ENCODE data around the gene SIRT2. TPM values are rescaled to one million over a fixed set of nuclear protein-coding genes. Genes with fewer than 3 reads are reported as not detected.
"Not testable (repeated sequence)": the region's sequence is repeated elsewhere in the genome, so short reads cannot be mapped to it uniquely, and the experiment has no call there.

SIRT2 gene
- polyA plus RNA-seq, 1 experiment: 45.5 TPM

GRCh38 chr19:38862321-38863059 lies 36.9 kb downstream of the SIRT2 start:
- CTCF ChIA-PET: interaction anchor here (0.7 to 1.6 kb wide), 3 partner anchors 13 to 284 kb away, joined by 4 to 5 read pairs (median 5); no protein-coding TSS in a partner anchor
- TF ChIP-seq CTCF (IDR thresholded peaks at IDR 0.05; ENCODE audit: low read depth, low read length): no peak
- DNase-seq (ENCODE audit: low read depth, low spot score): no peak
- Histone ChIP-seq H3K27me3 (ENCODE audit: control insufficient read depth, insufficient read depth, low read length) (no peaks in the 10 kb centered on the region), H3K4me3 (ENCODE audit: low read depth, low read length) (no peak overlapping the region), H3K9me3 (ENCODE audit: control insufficient read depth, insufficient read depth, low read length) (no peaks in the 10 kb centered on the region; the same call in 1 of the 2 replicates), H3K27ac (ENCODE audit: low read depth, low read length) (no peak overlapping the region)
- POLR2A ChIA-PET: no interaction called here

- H3K27ac ChIP-seq (ENCODE audit: low read depth, low read length): no peak overlapping the region
- H3K9me3 ChIP-seq (ENCODE audit: control insufficient read depth, insufficient read depth, low read length): no peaks in the 10 kb centered on the region; the same call in 1 of the 2 replicates
- POLR2A ChIA-PET: no interaction called here
- CTCF ChIA-PET: interaction anchor here (1.8 kb wide), 1 partner anchor 8 kb away, joined by 5 read pairs; no protein-coding TSS in a partner anchor
- TF ChIP-seq CTCF (IDR thresholded peaks at IDR 0.05; ENCODE audit: low read depth, low read length): no peak
- DNase-seq (ENCODE audit: low read depth, low spot score): no peak
- H3K27me3 ChIP-seq (ENCODE audit: control insufficient read depth, insufficient read depth, low read length): no peaks in the 10 kb centered on the region
- H3K4me3 ChIP-seq (ENCODE audit: low read depth, low read length): no peak overlapping the region
Observed at GRCh38 chr19:38861368-38861767, 38.0 kb downstream of the SIRT2 start.

GRCh38 chr19:38859631-38860204 lies 39.7 kb downstream of the SIRT2 start:
- DNase-seq (ENCODE audit: low read depth, low spot score); H3K4me3 ChIP-seq (ENCODE audit: low read depth, low read length); H3K27me3 ChIP-seq (ENCODE audit: control insufficient read depth, insufficient read depth, low read length); H3K27ac ChIP-seq (ENCODE audit: low read depth, low read length); POLR2A ChIA-PET; H3K9me3 ChIP-seq (ENCODE audit: control insufficient read depth, insufficient read depth, low read length): not testable (repeated sequence)
- CTCF ChIA-PET: interaction anchor here (0.8 to 1.8 kb wide), 2 partner anchors 9 to 27 kb away, joined by 3 to 5 read pairs; no protein-coding TSS in a partner anchor

GRCh38 chr19:38856813-38857212 lies 42.6 kb downstream of the SIRT2 start:
- no peak overlapping the region for H3K4me3 ChIP-seq (ENCODE audit: low read depth, low read length)
- no peak for TF ChIP-seq CTCF (IDR thresholded peaks at IDR 0.05; ENCODE audit: low read depth, low read length)
- ChIA-PET CTCF (no interaction called here), POLR2A (no interaction called here)
- no peak overlapping the region for H3K27ac ChIP-seq (ENCODE audit: low read depth, low read length)
- no peaks in the 10 kb centered on the region; the same call in 1 of the 2 replicates for H3K9me3 ChIP-seq (ENCODE audit: control insufficient read depth, insufficient read depth, low read length)
- no peak for DNase-seq (ENCODE audit: low read depth, low spot score)
- H3K27me3 ChIP-seq (ENCODE audit: control insufficient read depth, insufficient read depth, low read length): no peaks in the 10 kb centered on the region

GRCh38 chr19:38855751-38856150 lies 43.7 kb downstream of the SIRT2 start:
- H3K27ac ChIP-seq (ENCODE audit: low read depth, low read length); POLR2A ChIA-PET; H3K9me3 ChIP-seq (ENCODE audit: control insufficient read depth, insufficient read depth, low read length); H3K27me3 ChIP-seq (ENCODE audit: control insufficient read depth, insufficient read depth, low read length); H3K4me3 ChIP-seq (ENCODE audit: low read depth, low read length); CTCF ChIA-PET; DNase-seq (ENCODE audit: low read depth, low spot score): not testable (repeated sequence)

GRCh38 chr19:38854961-38855360 lies 44.5 kb downstream of the SIRT2 start:
- DNase-seq (ENCODE audit: low read depth, low spot score); CTCF ChIA-PET; H3K27me3 ChIP-seq (ENCODE audit: control insufficient read depth, insufficient read depth, low read length); H3K9me3 ChIP-seq (ENCODE audit: control insufficient read depth, insufficient read depth, low read length); H3K27ac ChIP-seq (ENCODE audit: low read depth, low read length); H3K4me3 ChIP-seq (ENCODE audit: low read depth, low read length); POLR2A ChIA-PET: not testable (repeated sequence)

Data from AG04450 (cell line).